NCI-H2107 treated with DMSO at 0.1 percent for 48 hours (cell line): ENCODE measurements around the gene LAMA4.
"Not testable (repeated sequence)": the region's sequence is repeated elsewhere in the genome, so short reads cannot be mapped to it uniquely, and the experiment has no call there.

Experiments
- DNase-seq: peaks from one replicate; lab custom pipeline; 2025; ENCODE audit not compliant: unreplicated experiment; lab: John Stamatoyannopoulos, UW

LAMA4 gene

GRCh38 chr6:112106562-112106961 lies 147.8 kb downstream of the LAMA4 start:
- DNase-seq, result no peak

- DNase-seq, result not testable (repeated sequence)
Observed at GRCh38 chr6:112106026-112106425, 148.3 kb downstream of the LAMA4 start.

GRCh38 chr6:112100561-112100960 lies 153.8 kb downstream of the LAMA4 start:
- DNase-seq, result no peak

GRCh38 chr6:112096901-112097300 lies 157.5 kb downstream of the LAMA4 start:
- DNase-seq, result no peak

- DNase-seq, result no peak
Observed at GRCh38 chr6:112087916-112088315, 166.5 kb downstream of the LAMA4 start.

GRCh38 chr6:112087136-112087911 lies 167.0 kb downstream of the LAMA4 start, which contains the start of the genes FAM229B and TUBE1:
Gene FAM229B, plus strand, starts transcription at chr6:112087591. Its CDS starts 11,693 bp downstream, at chr6:112099284.
Gene TUBE1, minus strand, starts transcription at chr6:112087482. Its CDS starts 48 bp downstream, at chr6:112087434.
- DNase-seq, result peak; percentile 87

GRCh38 chr6:112086744-112087135 lies 167.6 kb downstream of the LAMA4 start:
- DNase-seq, result peak; percentile 71

- no peak for DNase-seq
Observed at GRCh38 chr6:112085286-112086065, 168.9 kb downstream of the LAMA4 start.

GRCh38 chr6:112081569-112081968 lies 172.8 kb downstream of the LAMA4 start:
- no peak for DNase-seq

- DNase-seq, result no peak
Observed at GRCh38 chr6:112066606-112067005, 187.8 kb downstream of the LAMA4 start.

- DNase-seq, result no peak
Observed at GRCh38 chr6:112065426-112065986, 188.9 kb downstream of the LAMA4 start.

GRCh38 chr6:112062966-112063365 lies 191.4 kb downstream of the LAMA4 start:
- no peak for DNase-seq

GRCh38 chr6:112061605-112062004 lies 192.8 kb downstream of the LAMA4 start:
- no peak for DNase-seq
